OCI-LY7 (cell line): ENCODE data around the gene ADAMTS2.

Experiments
- EZH2phosphoT487 ChIP-seq: fragments of 200-600 bp; sonication (generic); IDR thresholded peaks from 2 replicates; pipeline ENCODE4 v1.6.1; 2018; ENCODE audit warnings: low read depth, borderline replicate concordance, mild to moderate bottlenecking, mixed run types, antibody characterized with exemption, low read length, moderate library complexity, mixed read lengths
- TF ChIP-seq, protein P1 (sequence below): fragments of 200-600 bp; sonication (generic); conservative IDR thresholded peaks from 2 replicates; pipeline ENCODE4 v1.5.1; 2014; ENCODE audit warnings: mild to moderate bottlenecking, antibody characterized with exemption, low read length, moderate library complexity, mixed read lengths

DNA sequence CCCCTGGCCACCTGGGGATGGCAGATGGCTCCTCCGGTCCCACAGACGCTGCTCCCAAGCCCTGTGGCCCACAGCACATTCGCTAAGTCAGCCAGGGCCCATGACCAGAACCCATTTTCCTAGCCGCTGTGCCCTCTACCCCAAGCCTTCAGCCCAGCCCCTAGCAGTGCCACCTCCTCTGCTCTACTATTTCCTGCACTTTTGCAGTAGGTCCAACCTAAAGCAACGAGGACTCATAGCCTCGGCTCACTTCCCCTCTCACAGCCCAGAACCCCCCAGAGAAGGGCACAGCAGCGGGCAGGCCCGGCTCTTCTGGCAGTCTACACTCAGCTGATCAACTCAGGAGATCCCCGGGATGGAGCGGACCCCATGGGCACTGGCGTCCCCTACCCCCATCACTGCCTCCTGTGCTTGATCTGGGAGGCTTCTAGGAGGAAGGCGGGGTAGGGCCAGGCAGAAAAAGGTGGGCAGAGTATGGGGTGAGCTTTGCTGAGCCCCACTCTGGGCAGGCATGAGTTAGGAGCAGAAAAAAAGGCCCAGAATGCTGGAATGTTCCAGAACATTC lies 173.9 kb downstream of the ADAMTS2 start:
- TF ChIP-seq, protein P1, sequence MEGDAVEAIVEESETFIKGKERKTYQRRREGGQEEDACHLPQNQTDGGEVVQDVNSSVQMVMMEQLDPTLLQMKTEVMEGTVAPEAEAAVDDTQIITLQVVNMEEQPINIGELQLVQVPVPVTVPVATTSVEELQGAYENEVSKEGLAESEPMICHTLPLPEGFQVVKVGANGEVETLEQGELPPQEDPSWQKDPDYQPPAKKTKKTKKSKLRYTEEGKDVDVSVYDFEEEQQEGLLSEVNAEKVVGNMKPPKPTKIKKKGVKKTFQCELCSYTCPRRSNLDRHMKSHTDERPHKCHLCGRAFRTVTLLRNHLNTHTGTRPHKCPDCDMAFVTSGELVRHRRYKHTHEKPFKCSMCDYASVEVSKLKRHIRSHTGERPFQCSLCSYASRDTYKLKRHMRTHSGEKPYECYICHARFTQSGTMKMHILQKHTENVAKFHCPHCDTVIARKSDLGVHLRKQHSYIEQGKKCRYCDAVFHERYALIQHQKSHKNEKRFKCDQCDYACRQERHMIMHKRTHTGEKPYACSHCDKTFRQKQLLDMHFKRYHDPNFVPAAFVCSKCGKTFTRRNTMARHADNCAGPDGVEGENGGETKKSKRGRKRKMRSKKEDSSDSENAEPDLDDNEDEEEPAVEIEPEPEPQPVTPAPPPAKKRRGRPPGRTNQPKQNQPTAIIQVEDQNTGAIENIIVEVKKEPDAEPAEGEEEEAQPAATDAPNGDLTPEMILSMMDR, result no peak
- no peak for TF ChIP-seq EZH2phosphoT487
